GM13977 (cell line): ENCODE measurements around the gene SHROOM3.

Source experiments
- DNase-seq: peaks from one replicate; pipeline ENCODE4 v3.0.0; 2012; ENCODE audit warnings: low spot score
- in situ Hi-C: fragments of 300-500 bp; cut with MboI; formaldehyde crosslinking; loops from one replicate; pipeline ENCODE4 v1.12.0; 2022; ENCODE audit warnings: low sequenced_read_pairs, low pct_unique_long_range_greater_than_20kb, mixed read lengths, inconsistent platforms; ENCODE audit not compliant: unreplicated experiment
- TF ChIP-seq, protein P1 (sequence below): IDR thresholded peaks from 2 replicates; pipeline ENCODE4 v1.5.1; 2012; ENCODE audit warnings: mild to moderate bottlenecking, control low read depth; ENCODE audit not compliant: insufficient read depth; ENCODE audit errors: extremely low read depth, missing control alignments

The SHROOM3 gene

DNA sequence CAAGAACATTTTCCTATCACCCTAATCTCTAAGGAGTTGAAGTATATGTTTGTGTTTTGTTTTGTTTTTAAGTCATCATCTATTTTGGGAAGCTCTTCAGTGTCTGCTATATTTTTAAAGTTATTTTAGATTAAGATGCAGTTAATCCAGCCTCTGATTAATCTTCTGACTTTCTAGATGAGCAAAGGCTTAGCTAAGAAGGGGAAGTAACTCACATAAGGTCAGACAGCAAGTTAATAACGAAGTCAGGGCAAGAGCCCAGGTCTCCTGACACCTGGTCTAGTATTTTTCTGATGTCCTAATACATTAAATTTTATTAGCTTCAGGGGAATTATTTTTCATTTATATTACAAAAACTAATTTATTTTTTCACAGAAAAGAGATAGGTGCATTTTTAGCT is 294.4 kb downstream of the SHROOM3 start:
- in situ Hi-C loops = no loop called here
- TF ChIP-seq, protein P1, sequence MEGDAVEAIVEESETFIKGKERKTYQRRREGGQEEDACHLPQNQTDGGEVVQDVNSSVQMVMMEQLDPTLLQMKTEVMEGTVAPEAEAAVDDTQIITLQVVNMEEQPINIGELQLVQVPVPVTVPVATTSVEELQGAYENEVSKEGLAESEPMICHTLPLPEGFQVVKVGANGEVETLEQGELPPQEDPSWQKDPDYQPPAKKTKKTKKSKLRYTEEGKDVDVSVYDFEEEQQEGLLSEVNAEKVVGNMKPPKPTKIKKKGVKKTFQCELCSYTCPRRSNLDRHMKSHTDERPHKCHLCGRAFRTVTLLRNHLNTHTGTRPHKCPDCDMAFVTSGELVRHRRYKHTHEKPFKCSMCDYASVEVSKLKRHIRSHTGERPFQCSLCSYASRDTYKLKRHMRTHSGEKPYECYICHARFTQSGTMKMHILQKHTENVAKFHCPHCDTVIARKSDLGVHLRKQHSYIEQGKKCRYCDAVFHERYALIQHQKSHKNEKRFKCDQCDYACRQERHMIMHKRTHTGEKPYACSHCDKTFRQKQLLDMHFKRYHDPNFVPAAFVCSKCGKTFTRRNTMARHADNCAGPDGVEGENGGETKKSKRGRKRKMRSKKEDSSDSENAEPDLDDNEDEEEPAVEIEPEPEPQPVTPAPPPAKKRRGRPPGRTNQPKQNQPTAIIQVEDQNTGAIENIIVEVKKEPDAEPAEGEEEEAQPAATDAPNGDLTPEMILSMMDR = no peak

DNA sequence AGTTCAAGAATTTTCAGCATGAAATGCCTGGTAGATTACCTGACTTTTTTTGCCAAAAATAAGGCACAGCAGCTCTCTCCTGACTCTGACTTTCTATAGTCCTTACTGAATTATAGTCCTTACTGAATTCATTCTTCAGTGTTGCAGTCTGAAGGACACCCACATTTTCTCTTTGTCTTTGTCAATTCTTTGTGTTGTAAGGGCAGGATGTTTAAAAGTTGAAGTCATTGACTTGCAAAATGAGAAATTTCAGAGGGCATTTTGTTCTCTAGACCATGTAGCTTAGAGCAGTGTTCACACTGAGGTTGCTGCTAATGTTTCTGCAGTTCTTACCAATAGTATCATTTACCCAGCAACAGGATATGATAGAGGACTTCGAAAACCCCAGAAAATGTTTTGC is 295.0 kb downstream of the SHROOM3 start:
- TF ChIP-seq, protein P1 = no peak
- no peak for DNase-seq
- in situ Hi-C loops = no loop called here

More for the DNA sequence above, 294.4 kb downstream of the SHROOM3 start:
- no peak for DNase-seq

DNA sequence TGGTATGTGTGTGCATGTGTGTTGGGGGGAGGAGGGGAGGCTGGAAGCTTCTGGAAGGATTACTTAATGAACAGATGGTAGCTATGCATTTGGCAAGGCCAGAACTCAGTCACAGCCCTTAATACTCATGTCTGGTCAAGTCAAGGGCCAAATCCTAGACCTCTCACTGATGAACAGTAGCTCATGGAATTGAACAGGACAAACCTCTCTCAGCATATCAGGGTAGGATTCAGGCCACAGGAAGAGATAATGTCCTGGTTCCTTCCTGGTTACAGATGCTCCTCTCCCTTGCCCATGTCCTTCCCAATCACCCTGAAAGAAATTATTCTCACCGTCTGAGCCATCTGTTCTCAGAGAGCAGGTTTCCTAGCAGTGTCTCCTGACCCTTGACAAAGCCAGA is 297.2 kb downstream of the SHROOM3 start:
- no peak for DNase-seq
- TF ChIP-seq, protein P1 = no peak
- in situ Hi-C loops = no loop called here

- in situ Hi-C loops = no loop called here
- no peak for DNase-seq
- TF ChIP-seq, protein P1 = peak; percentile 39
Observed at GRCh38 chr4:76733068-76733771, 298.2 kb downstream of the SHROOM3 start.

DNA sequence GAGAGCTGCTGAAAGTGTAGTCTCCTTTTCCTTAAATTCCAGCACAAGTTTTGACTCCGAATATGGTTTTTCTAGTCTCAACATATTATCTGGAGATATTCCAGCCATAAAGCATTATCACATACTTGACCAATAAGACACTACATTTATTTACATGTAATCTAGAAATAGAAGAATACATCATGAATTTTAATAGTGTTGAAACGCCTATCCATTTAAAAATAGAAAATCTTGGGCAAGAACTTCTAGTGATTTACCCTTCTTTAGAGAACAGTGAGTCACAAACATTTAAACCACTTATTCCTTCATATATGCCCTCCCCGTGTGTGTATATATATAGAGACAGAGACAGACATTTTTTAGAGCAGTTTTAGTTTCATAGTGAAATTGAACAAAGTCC is 301.4 kb downstream of the SHROOM3 start:
- no peak for DNase-seq
- TF ChIP-seq, protein P1 = no peak
- in situ Hi-C loops = no loop called here

DNA sequence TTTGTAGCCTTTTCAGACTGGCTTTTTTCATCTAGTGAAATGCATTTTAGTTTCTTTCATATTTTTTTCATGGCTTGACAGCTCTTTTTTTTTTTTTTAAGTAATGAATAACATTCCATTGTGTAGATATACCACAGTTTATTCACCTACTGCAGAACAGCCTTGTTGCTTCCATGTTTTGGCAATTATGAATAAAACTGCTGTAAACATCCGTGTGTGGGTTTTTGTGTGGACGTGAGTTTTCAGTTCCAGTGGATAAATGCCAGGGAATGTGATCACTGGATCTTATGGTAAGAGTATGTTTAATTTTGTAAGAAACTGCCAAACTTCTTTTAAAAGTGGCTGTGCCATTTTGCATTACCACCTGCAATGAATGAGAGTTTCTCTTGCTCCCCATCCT is 302.2 kb downstream of the SHROOM3 start:
- TF ChIP-seq, protein P1 = no peak
- DNase-seq = no peak
- in situ Hi-C loops = no loop called here

DNA sequence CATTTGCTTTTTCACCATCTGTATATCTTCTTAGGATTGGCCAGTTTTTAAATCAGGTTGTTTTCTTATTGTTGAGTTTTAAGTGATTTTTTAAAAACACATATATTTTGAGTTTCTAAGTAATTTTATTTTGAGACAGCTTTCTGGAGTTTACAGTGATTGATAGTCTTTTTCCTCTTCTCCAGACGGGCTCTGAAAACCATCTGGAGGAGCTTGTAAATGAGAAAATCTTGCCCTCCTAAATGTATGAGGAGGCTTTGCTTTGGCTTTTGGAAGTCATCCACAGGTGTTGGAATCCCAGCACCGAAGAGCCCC is 302.7 kb downstream of the SHROOM3 start:
- TF ChIP-seq, protein P1 = no peak
- in situ Hi-C loops = no loop called here
- no peak for DNase-seq
